ENCODE results near the gene CCDC90B.

GRCh38 chr11:83319346-83319745, 33.2 kb upstream of the CCDC90B start:
- TF ChIP-seq SP1 (IDR thresholded peaks at IDR 0.05): no peak
- TF ChIP-seq SUZ12 (IDR thresholded peaks at IDR 0.05): no peak
- TF ChIP-seq FOXK2 (IDR thresholded peaks at IDR 0.05): no peak
- TF ChIP-seq FOXM1 (IDR thresholded peaks at IDR 0.05; ENCODE audit: borderline replicate concordance): no peak
- TF ChIP-seq ELF4 (IDR thresholded peaks at IDR 0.05): no peak

Data from HEK293T (cell line).